ES-I3 (cell line): ENCODE results near the gene PAFAH2.

Source experiments
- H3K36me3 ChIP-seq: 2 replicates; pipeline ENCODE4 v1.6.1; 2013; ENCODE audit warnings: mild to moderate bottlenecking, low read length, control low read depth, moderate library complexity; ENCODE audit not compliant: insufficient read depth
- H3K4me1 ChIP-seq: 2 replicates; pipeline ENCODE4 v1.6.1; 2013; ENCODE audit warnings: mild to moderate bottlenecking, control low read depth, low read length; ENCODE audit not compliant: insufficient read depth
- H3K9ac ChIP-seq: 2 replicates; pipeline ENCODE4 v1.6.1; 2013; ENCODE audit warnings: low read depth, mild to moderate bottlenecking, low read length, moderate library complexity
- H3K9me3 ChIP-seq: 2 replicates; pipeline ENCODE4 v1.6.1; 2013; ENCODE audit warnings: mild to moderate bottlenecking, low read length, moderate library complexity; ENCODE audit not compliant: control insufficient read depth, insufficient read depth

PAFAH2 gene

GRCh38 chr1:26035959-26036755 is 38.3 kb upstream of the PAFAH2 start:
- H3K4me1 ChIP-seq, result no peaks in the 10 kb centered on the region; the same call in 1 of the 2 replicates
- H3K9me3 ChIP-seq, result no peaks in the 10 kb centered on the region
- no peaks in the 10 kb centered on the region for H3K36me3 ChIP-seq
- peak overlapping the region; percentile 83 for H3K9ac ChIP-seq

- Histone ChIP-seq H3K9ac (peak overlapping the region; percentile 83), H3K9me3 (no peaks in the 10 kb centered on the region), H3K36me3 (no peaks in the 10 kb centered on the region), H3K4me1 (no peaks in the 10 kb centered on the region; the same call in 1 of the 2 replicates)
Measured at GRCh38 chr1:26035203-26035958, 37.5 kb upstream of the PAFAH2 start.

DNA sequence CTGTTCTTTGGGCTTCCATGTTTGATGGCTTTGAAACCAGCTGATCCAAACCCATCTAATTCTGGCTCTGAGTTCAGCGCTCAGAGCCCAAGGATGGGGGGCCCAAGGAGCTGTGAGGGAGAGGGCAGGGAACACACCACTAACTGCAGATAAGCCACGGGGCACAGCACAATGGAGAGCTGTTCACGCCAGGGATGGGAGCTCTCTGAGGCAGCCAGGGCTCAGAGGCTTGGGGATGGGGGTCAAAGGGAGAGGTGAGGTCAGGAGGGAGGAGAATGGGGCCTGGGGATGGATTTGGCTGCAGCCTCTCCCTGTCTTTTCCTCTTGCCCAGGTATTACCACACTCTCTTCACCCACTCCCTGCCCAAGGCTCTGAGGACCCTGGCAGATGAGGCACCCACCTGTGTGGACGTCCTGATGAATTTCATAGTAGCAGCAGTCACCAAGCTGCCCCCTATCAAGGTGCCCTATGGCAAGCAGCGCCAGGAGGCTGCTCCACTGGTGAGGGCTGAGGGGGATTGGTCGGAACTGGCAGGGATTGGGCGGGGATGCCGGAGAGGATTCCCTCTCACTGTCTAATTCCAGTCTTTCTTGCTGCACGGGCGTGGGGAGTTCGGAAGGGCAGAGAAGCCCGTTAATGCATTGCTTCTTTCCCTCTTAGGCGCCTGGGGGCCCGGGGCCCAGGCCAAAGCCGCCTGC is 36.8 kb upstream of the PAFAH2 start:
- H3K36me3 ChIP-seq, result no peaks in the 10 kb centered on the region
- H3K9ac ChIP-seq, result peak overlapping the region; percentile 83; the same call in 1 of the 2 replicates
- no peaks in the 10 kb centered on the region for H3K9me3 ChIP-seq
- H3K4me1 ChIP-seq, result no peaks in the 10 kb centered on the region; the same call in 1 of the 2 replicates

DNA sequence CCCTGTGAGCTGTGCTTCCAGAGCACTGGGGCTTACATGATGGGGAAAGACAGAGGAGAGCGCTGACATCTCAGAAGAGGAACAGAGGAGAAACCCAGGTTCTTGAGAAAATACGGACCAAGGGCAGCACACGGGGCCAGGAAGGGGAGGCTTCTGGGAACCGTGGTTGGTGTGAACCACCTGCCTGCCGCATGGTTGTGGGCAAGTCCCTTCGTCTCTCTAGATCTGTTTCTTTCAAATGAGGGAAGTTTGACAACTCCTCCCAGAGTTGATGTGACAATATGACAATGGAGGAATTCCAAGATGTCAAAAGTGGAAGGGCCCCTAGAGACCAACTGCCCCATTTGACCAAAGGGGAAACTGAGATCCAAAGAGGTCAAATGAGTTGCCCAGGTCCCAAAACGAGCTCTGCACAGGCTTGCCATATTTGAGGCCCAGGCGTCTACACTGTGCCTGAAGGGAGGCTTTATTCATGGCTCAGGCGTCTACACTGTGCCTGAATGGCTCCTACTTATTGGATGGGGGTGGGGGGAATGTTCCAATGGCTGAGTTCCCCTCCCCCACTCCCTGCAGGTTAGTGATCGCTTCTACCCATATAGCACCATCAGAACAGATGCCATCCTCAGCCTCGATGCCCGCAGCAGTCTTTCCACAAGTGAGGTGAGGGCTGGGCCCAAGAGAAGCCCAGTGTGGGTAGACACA is 34.9 kb upstream of the PAFAH2 start:
- Histone ChIP-seq H3K4me1 (no peaks in the 10 kb centered on the region; the same call in 1 of the 2 replicates), H3K9ac (no peak overlapping the region), H3K9me3 (no peaks in the 10 kb centered on the region), H3K36me3 (no peaks in the 10 kb centered on the region)

- Histone ChIP-seq H3K4me1 (no peaks in the 10 kb centered on the region; the same call in 1 of the 2 replicates), H3K36me3 (no peaks in the 10 kb centered on the region), H3K9me3 (no peaks in the 10 kb centered on the region), H3K9ac (no peak overlapping the region)
Measured at GRCh38 chr1:26031611-26032220, 33.9 kb upstream of the PAFAH2 start.

- Histone ChIP-seq H3K36me3 (no peaks in the 10 kb centered on the region), H3K9me3 (no peaks in the 10 kb centered on the region), H3K4me1 (no peaks in the 10 kb centered on the region; the same call in 1 of the 2 replicates), H3K9ac (no peak overlapping the region)
Measured at GRCh38 chr1:26031196-26031595, 33.3 kb upstream of the PAFAH2 start.

GRCh38 chr1:26029864-26030481 is 32.1 kb upstream of the PAFAH2 start:
- Histone ChIP-seq H3K4me1 (no peaks in the 10 kb centered on the region), H3K9me3 (no peaks in the 10 kb centered on the region), H3K36me3 (no peaks in the 10 kb centered on the region)

GRCh38 chr1:26029054-26029863 is 31.4 kb upstream of the PAFAH2 start:
- Histone ChIP-seq H3K36me3 (no peaks in the 10 kb centered on the region), H3K9me3 (no peaks in the 10 kb centered on the region), H3K4me1 (no peaks in the 10 kb centered on the region), H3K9ac (no peak overlapping the region; the same call in 1 of the 2 replicates)

More at GRCh38 chr1:26029864-26030481, 32.1 kb upstream of the PAFAH2 start:
- H3K9ac ChIP-seq, result no peak overlapping the region; the same call in 1 of the 2 replicates

DNA sequence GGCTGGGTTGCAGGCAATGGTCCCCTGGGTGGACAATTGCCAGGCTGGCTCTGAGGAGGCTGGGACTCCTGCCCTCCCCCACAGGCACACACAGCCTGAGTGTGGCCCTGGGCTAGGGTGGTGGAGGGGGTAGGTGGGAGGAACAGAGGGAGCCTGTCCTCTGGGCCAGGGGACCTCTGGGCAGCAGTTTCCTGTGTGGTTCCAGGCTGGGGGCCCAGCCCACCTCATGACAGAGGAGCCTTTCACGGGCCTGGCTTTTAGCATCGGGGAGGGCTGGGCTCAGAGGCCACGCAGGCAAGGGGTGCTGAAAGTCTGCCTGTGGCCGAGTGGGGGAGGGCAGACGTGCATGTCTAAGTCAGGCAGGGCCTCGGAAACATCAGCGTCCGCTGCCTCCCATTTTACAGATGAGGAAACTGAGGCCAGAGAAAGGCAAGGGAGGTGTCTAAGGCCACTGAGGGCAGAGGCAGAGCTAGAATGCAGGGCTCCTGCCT is 30.7 kb upstream of the PAFAH2 start:
- Histone ChIP-seq H3K9ac (no peak overlapping the region), H3K36me3 (no peaks in the 10 kb centered on the region), H3K9me3 (no peaks in the 10 kb centered on the region), H3K4me1 (no peaks in the 10 kb centered on the region)

- Histone ChIP-seq H3K9me3 (no peaks in the 10 kb centered on the region), H3K9ac (no peak overlapping the region), H3K36me3 (no peaks in the 10 kb centered on the region), H3K4me1 (no peaks in the 10 kb centered on the region)
Measured at GRCh38 chr1:26027716-26028489, 30.0 kb upstream of the PAFAH2 start.

GRCh38 chr1:26025517-26025916 is 27.7 kb upstream of the PAFAH2 start:
- H3K36me3 ChIP-seq, result no peaks in the 10 kb centered on the region
- no peaks in the 10 kb centered on the region for H3K9me3 ChIP-seq

DNA sequence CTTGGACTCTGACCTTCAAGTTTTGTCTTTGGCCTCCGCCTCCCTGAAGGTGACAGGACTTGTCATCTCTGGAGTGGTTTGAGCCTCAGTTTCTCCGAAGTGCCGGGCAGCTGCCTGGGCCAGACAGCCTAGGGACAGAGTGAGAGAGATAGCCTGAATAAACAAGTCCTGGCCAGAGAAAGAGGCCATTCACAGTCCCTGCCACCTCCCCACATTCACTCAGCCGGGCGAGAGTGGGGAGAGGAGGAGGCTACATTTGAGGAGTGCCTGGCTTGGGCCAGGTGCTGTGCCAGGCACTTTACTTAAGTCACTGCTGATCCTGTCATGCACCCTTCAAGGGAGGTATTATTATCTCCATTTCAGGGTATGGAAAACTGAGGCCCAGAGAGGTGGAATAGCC is 27.2 kb upstream of the PAFAH2 start:
- no peak overlapping the region for H3K9ac ChIP-seq
- H3K36me3 ChIP-seq, result no peaks in the 10 kb centered on the region
- H3K9me3 ChIP-seq, result no peaks in the 10 kb centered on the region
- peaks cover 8% of the 10 kb centered on the region; the same call in 1 of the 2 replicates for H3K4me1 ChIP-seq

More at GRCh38 chr1:26025517-26025916, 27.7 kb upstream of the PAFAH2 start:
- Histone ChIP-seq H3K4me1 (peaks cover 8% of the 10 kb centered on the region; the same call in 1 of the 2 replicates), H3K9ac (no peak overlapping the region)
